Measurements from ENCODE around the gene CCDC137.
"Not testable (repeated sequence)": the region's sequence is repeated elsewhere in the genome, so short reads cannot be mapped to it uniquely, and the experiment has no call there.

Gene CCDC137, protein sequence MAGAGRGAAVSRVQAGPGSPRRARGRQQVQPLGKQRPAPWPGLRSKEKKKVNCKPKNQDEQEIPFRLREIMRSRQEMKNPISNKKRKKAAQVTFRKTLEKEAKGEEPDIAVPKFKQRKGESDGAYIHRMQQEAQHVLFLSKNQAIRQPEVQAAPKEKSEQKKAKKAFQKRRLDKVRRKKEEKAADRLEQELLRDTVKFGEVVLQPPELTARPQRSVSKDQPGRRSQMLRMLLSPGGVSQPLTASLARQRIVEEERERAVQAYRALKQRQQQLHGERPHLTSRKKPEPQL

DNA sequence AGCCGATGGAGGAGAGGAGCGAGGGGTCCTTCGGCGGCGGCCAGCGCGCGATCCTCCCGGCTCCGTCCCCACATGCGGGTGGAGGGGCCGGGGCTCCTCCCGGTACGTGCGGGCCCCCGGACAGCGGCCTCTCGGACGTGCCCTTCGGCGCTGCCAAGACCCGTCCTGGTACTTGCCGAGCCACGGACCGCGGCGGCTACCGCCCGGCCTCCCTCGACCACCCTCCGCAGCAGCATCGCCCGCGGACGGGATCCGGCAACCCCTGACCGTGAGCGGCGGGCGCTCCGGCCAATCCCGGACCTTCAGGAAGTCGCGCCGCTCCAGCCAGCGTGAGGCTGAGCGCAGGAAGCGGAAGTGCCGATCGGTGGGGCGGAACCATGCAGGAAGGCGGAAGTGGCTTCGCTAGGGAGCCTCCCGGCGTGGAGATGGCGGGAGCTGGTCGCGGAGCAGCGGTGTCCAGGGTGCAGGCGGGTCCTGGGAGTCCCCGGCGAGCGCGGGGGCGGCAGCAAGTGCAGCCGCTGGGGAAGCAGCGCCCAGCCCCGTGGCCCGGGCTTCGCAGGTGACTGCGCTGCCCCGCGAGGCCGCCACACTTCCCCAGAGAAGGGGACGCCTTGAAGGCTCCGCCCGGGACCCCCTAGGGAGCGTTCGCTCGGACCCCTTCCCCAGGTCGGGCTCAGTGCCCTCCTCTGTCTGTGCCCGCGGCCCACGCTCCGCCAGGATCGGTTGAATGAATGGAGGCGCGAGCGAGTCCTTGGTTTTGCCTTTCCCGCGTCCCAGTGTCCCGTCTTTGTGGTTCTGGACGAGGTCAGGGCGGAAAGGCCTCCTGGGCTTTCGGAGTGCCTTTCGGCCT lies at the start of gene CCDC137, which contains the start of gene OXLD1:
Gene CCDC137, plus strand, starts transcription at position 396 of the 850 bp plus-strand sequence. Its CDS starts 30 bp downstream, at position 426.
Gene OXLD1, minus strand, starts transcription at position 264 of the 850 bp plus-strand sequence. Its CDS starts 28 bp downstream, at position 236.
- TF ChIP-seq, protein P1, sequence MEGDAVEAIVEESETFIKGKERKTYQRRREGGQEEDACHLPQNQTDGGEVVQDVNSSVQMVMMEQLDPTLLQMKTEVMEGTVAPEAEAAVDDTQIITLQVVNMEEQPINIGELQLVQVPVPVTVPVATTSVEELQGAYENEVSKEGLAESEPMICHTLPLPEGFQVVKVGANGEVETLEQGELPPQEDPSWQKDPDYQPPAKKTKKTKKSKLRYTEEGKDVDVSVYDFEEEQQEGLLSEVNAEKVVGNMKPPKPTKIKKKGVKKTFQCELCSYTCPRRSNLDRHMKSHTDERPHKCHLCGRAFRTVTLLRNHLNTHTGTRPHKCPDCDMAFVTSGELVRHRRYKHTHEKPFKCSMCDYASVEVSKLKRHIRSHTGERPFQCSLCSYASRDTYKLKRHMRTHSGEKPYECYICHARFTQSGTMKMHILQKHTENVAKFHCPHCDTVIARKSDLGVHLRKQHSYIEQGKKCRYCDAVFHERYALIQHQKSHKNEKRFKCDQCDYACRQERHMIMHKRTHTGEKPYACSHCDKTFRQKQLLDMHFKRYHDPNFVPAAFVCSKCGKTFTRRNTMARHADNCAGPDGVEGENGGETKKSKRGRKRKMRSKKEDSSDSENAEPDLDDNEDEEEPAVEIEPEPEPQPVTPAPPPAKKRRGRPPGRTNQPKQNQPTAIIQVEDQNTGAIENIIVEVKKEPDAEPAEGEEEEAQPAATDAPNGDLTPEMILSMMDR (conservative IDR thresholded peaks at IDR 0.05), result no peak
- H3K27ac ChIP-seq, result peak within 1 kb of the TSS; percentile 93

DNA sequence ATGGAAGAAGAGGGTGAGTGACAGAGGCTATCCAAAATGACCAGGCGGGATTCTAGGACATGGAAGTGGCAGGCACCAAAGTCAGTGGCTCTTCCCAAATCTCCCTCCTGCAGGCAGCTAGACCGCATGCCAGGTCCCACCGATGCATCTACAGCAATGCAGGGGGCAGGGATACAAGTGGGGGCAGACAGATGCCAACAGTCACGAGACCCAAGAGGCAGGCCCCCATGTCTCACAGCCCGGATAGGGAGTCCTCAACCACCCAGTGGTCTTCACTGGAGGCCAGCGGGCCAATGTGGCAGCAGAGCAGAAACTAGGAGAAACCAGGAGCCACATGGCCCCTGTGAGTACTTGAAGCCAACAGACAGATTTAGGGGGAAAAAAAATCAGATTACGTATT lies 49.7 kb upstream of the CCDC137 start:
- TF ChIP-seq, protein P1 (conservative IDR thresholded peaks at IDR 0.05), result no peak
- no peak overlapping the region for H3K27ac ChIP-seq

DNA sequence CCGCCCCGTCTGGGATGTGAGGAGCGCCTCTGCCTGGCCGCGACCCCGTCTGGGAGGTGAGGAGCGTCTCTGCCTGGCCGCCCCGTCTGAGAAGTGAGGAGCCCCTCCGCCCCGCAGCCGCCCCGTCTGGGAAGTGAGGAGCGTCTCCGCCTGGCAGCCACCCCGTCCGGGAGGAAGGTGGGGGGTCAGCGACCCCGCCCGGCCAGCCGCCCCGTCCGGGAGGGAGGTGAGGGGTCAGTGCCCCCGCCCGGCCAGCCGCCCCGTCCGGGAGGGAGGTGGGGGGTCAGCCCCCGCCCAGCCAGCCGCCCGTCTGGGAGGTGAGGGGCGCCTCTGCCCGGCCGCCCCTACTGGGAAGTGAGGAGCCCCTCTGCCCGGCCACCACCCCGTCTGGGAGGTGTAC lies 48.2 kb upstream of the CCDC137 start:
- not testable (repeated sequence) for H3K27ac ChIP-seq

DNA sequence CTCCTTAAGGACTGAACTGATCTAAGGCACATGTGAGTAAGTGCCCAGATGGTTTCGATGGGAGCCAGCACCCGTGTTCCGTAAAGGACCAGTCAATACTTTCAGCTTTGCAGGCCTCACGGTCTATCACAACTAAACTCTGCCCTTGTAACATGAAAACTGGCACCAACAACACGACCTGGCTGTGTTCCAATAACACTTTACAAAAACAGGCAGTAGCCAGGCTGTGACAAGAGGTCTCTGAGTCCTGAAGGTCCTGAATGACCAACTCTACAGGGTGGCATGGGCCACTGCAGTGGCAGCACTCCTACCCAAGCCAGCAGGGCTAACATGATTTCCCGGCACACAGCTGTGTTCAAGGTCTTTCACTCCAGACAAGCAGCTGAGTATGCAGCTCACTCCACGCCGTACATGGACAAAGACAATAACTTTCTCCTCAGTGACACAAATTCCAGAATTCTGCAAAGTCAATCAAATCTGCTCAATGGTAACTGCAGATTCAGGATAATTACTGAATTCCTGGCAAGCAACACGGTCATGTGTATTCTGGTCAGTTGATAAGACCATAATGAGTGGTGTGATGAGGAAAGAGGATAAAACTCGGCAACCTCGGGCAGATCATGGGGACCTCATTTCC lies 44.9 kb upstream of the CCDC137 start:
- TF ChIP-seq, protein P1 (conservative IDR thresholded peaks at IDR 0.05), result no peak
- peak overlapping the region; percentile 9 for H3K27ac ChIP-seq

DNA sequence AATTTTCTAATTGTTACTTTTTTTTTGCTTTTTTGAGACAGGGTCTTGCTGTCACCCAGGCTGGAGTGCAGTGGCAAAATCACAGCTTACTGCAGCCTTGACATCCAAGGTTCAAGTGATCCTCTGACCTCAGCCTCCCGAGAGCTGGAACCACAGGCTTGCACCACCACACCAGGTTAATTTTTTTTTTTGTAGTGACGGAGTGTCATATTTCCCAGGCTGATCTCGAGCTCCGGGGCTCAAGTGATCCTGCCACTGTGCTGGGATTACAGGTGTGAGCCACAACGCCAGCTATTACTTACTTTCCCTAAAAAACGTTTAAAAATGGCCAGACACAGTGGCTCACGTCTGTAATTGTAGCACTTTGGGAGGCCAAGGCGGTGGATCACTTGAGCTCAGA lies 36.3 kb upstream of the CCDC137 start:
- TF ChIP-seq, protein P1 (conservative IDR thresholded peaks at IDR 0.05), result no peak
- H3K27ac ChIP-seq, result no peak overlapping the region

DNA sequence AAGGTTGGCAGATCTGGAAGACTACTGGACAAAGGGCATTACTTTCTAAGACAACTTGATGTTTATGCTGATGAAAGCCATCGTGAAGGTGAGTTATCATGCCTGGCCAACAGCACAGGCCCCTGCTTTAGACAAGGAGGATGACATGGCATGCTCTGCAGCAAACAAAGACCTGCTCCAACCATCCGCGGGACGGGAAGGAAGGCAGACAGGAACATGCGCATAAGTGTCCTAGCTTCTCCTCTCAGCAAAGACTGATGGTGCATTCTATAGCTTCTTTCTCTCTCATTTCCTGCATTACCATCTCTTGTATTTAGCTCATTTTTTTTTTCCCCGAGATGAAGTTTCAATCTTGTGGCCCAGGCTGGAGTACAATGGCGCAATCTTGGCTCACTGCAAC lies 35.1 kb upstream of the CCDC137 start:
- TF ChIP-seq, protein P1 (conservative IDR thresholded peaks at IDR 0.05), result no peak
- no peak overlapping the region for H3K27ac ChIP-seq

DNA sequence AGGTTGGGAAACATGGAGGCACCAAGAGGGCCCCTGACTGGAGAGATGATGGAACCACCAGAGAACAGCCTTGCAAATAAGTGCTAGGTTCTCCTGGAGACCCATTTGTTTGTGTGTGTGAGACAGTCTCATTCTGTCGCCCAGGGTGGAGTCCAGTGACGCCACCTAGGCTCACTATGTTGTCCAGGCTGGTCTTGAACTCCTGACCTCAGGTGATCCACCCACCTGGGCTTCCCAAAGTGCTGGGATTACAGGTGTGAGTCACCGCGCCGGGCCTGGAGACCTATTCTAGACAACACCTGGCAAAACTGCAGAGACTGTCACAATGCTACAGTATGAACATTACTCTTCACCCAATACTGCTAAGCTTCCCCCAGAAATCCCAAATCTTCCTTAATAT lies 31.1 kb upstream of the CCDC137 start:
- TF ChIP-seq, protein P1 (conservative IDR thresholded peaks at IDR 0.05), result no peak
- peak overlapping the region; percentile 93 for H3K27ac ChIP-seq

Data from VCaP (cell line).